Muscle of arm (tissue), 12 donors: ENCODE measurements around the gene IL12RB2. TPM values are rescaled to one million over a fixed set of nuclear protein-coding genes. Genes with fewer than 3 reads are reported as not detected.

ENCODE experiments used
- DNase-seq: peaks from one replicate; pipeline ENCODE4 v3.0.0-alpha.2; 2013
- polyA plus RNA-seq, 12 donors: library from polyadenylated mRNA; unstranded; fragments of 120-200 nt; gene quantifications; one replicate each; pipeline ENCODE4 v1.2.1, GENCODE V29; 2013; ENCODE audit not compliant: insufficient read length in 12 of 12

Gene IL12RB2
- polyA plus RNA-seq, 12 donors: 0.59 to 2.0 (median 1.2) TPM; not detected in 2

GRCh38 chr1:67347688-67348472 lies 40.2 kb downstream of the IL12RB2 start:
- peak; percentile 45 for DNase-seq

GRCh38 chr1:67348586-67349252 lies 41.0 kb downstream of the IL12RB2 start:
- DNase-seq: no peak

GRCh38 chr1:67350783-67351182 lies 43.1 kb downstream of the IL12RB2 start:
- DNase-seq: no peak

- DNase-seq: no peak
These were observed 44.5 kb downstream of the IL12RB2 start for GRCh38 chr1:67352211-67352610.

GRCh38 chr1:67355745-67356424 lies 48.2 kb downstream of the IL12RB2 start:
- no peak for DNase-seq

GRCh38 chr1:67359592-67359991 lies 51.9 kb downstream of the IL12RB2 start:
- DNase-seq: no peak

GRCh38 chr1:67361641-67362040 lies 54.0 kb downstream of the IL12RB2 start:
- DNase-seq: no peak

GRCh38 chr1:67367370-67368045 lies 59.8 kb downstream of the IL12RB2 start:
- DNase-seq: no peak

- no peak for DNase-seq
These were observed 60.4 kb downstream of the IL12RB2 start for GRCh38 chr1:67368046-67368514.

GRCh38 chr1:67371043-67371442 lies 63.4 kb downstream of the IL12RB2 start:
- no peak for DNase-seq

GRCh38 chr1:67371681-67372080 lies 64.0 kb downstream of the IL12RB2 start:
- no peak for DNase-seq

- DNase-seq: no peak
These were observed 64.5 kb downstream of the IL12RB2 start for GRCh38 chr1:67372136-67372535.

GRCh38 chr1:67372898-67373297 lies 65.2 kb downstream of the IL12RB2 start:
- no peak for DNase-seq

GRCh38 chr1:67376381-67376780 lies 68.7 kb downstream of the IL12RB2 start:
- DNase-seq: no peak

- no peak for DNase-seq
These were observed 69.6 kb downstream of the IL12RB2 start for GRCh38 chr1:67377253-67377652.

GRCh38 chr1:67381154-67381553 lies 73.5 kb downstream of the IL12RB2 start:
- no peak for DNase-seq

- no peak for DNase-seq
These were observed 74.6 kb downstream of the IL12RB2 start for GRCh38 chr1:67382292-67382691.

GRCh38 chr1:67383999-67384638 lies 76.4 kb downstream of the IL12RB2 start:
- no peak for DNase-seq

GRCh38 chr1:67390041-67390887 lies 82.6 kb downstream of the IL12RB2 start:
- no peak for DNase-seq

GRCh38 chr1:67393240-67393639 lies 85.6 kb downstream of the IL12RB2 start:
- peak; percentile 31 for DNase-seq

GRCh38 chr1:67393737-67394136 lies 86.1 kb downstream of the IL12RB2 start:
- no peak for DNase-seq
